Body of pancreas (tissue), 4 donors: ENCODE results near the gene VEGFB. TPM values are rescaled to one million over a fixed set of nuclear protein-coding genes. Genes with fewer than 3 reads are reported as not detected.

Source experiments
- ATAC-seq: fragments of 150-250 bp; one replicate; pipeline ENCODE4 v1.9.1; 2016
- DNase-seq, 4 donors: peaks; one replicate each; pipeline ENCODE4 v3.0.0-alpha.2; 2019
- H3K27ac ChIP-seq, 4 donors: fragments of 200-600 bp; sonication (generic); 1 replicate in 3 of 4; 2 replicates in 1 of 4; pipeline versions ENCODE4 v1.5.1 to v1.6.1; 2016 to 2019; ENCODE audit warnings: mild to moderate bottlenecking in 1 of 4, mixed read lengths in 1 of 4, moderate library complexity in 1 of 4
- H3K27me3 ChIP-seq, 2 donors: fragments of 200-600 bp; sonication (generic); one replicate each; pipeline ENCODE4 v1.6.0; 2016; ENCODE audit warnings: mild to moderate bottlenecking in 1 of 2
- H3K36me3 ChIP-seq, 2 donors: fragments of 200-600 bp; sonication (generic); replicated peaks in 1 of 2; 2 replicates each; pipeline ENCODE4 v1.5.1; 2016; ENCODE audit warnings: low read depth in 2 of 2; ENCODE audit not compliant: insufficient read depth in 1 of 2
- H3K4me1 ChIP-seq: fragments of 200-600 bp; sonication (generic); one replicate; pipeline ENCODE4 v1.6.0; 2016
- H3K4me3 ChIP-seq, 2 donors: fragments of 200-600 bp; sonication (generic); 1 replicate in 1 of 2; 2 replicates in 1 of 2; pipeline ENCODE4 v1.5.1; 2016 to 2019
- H3K9me3 ChIP-seq, 3 donors: fragments of 200-600 bp; sonication (generic); 1 replicate in 2 of 3; 2 replicates in 1 of 3; pipeline ENCODE4 v1.5.1; 2016
- POLR2A ChIP-seq, 3 donors: fragments of 450-650 bp; IDR thresholded peaks; one replicate each; pipeline ENCODE4 v1.6.1; 2016; ENCODE audit warnings: antibody characterized with exemption in 3 of 3, mild to moderate bottlenecking in 2 of 3
- WGBS, 2 donors: methylation state at CpG; one replicate each; pipeline ENCODE4 v1.1.5; 2017; 5-methylcytosine and 5-hydroxymethylcytosine counted together
- intact Hi-C: fragments of 100-400 bp; cut with DNase I; formaldehyde crosslinking; loops from one replicate; pipeline ENCODE4 v1.15.1; 2023
- total RNA-seq, 2 donors: library from RNA; depleted of rRNA; stranded (reverse); fragments of >200 nt; gene quantifications; one replicate each; pipeline ENCODE4 v1.1.0, GENCODE V29; 2016
- TF ChIP-seq, protein P1 (sequence below), 7 experiments: fragments of 450-650 bp in 4 of 7; fragments of 200-600 bp in 3 of 7; sonication (generic) in 3 of 7; IDR thresholded peaks; one replicate each; pipeline ENCODE4 v1.5.1; 2016 to 2019; ENCODE audit warnings: antibody characterized with exemption in 7 of 7

The VEGFB gene
- total RNA-seq, 2 donors from 2014 or later, result 32.4 to 108 TPM

DNA sequence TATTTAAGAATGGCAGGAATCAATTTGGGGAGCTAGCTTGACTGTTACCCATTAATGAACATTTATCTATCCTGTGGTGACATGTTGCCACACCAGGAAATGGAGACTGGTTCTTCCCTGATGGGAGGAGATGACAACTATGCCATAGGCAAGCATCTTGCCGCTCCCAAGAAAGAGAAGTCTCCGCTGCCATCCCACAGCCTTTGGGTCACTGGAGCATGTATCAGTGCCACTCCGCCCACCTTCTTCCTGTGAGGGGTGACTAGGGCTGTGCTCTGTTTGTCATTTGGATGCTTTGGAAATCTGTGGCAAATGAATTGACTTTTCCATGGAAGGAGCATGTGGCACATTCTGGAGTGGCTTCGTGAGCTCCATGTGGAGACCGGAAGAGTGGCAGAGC, 42.0 kb upstream of the VEGFB start:
- H3K9me3 ChIP-seq, result no peaks in the 10 kb centered on the region
- no peaks in the 10 kb centered on the region for H3K27me3 ChIP-seq
- no peak overlapping the region for H3K27ac ChIP-seq
- H3K4me3 ChIP-seq, result no peak overlapping the region
- WGBS, 2 donors, result 85 to 90% methylated on average over 5 of the region's 5 CpGs
- H3K36me3 ChIP-seq, result peaks cover 5 to 33% of the 10 kb centered on the region in 2 donors
- ATAC-seq (no peak), DNase-seq (no peak)
- TF ChIP-seq POLR2A (IDR thresholded peaks at IDR 0.05), result no peak
- TF ChIP-seq, protein P1, sequence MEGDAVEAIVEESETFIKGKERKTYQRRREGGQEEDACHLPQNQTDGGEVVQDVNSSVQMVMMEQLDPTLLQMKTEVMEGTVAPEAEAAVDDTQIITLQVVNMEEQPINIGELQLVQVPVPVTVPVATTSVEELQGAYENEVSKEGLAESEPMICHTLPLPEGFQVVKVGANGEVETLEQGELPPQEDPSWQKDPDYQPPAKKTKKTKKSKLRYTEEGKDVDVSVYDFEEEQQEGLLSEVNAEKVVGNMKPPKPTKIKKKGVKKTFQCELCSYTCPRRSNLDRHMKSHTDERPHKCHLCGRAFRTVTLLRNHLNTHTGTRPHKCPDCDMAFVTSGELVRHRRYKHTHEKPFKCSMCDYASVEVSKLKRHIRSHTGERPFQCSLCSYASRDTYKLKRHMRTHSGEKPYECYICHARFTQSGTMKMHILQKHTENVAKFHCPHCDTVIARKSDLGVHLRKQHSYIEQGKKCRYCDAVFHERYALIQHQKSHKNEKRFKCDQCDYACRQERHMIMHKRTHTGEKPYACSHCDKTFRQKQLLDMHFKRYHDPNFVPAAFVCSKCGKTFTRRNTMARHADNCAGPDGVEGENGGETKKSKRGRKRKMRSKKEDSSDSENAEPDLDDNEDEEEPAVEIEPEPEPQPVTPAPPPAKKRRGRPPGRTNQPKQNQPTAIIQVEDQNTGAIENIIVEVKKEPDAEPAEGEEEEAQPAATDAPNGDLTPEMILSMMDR (IDR thresholded peaks at IDR 0.05), result no peak
- peaks cover 9% of the 10 kb centered on the region for H3K4me1 ChIP-seq
- intact Hi-C loops, result no loop called here

DNA sequence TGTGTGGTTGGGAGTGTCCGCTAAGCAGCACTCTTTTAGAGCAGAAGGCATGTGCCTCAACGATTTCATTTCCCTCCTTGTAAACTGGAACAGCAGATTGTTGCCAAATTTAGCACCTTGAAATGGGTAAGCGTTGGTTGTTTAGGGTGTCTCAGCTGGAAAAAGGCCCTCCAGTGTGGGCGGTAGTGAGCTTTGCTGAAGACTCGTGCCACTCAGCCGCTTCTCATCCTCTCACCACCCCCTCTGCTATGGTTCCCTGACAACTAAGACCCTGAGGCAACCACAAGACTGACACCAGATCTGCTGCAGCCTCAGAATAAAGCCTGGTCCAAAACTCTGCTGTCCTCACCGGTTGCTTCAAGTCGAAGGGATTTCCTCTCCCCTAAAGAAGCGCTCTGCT, 37.8 kb upstream of the VEGFB start:
- no peak overlapping the region for H3K4me3 ChIP-seq
- DNase-seq (no peak), ATAC-seq (no peak)
- no peaks in the 10 kb centered on the region for H3K9me3 ChIP-seq
- intact Hi-C loops, result no loop called here
- no peaks in the 10 kb centered on the region for H3K27me3 ChIP-seq
- peaks cover 5 to 49% of the 10 kb centered on the region in 2 donors for H3K36me3 ChIP-seq
- no peaks in the 10 kb centered on the region for H3K4me1 ChIP-seq
- H3K27ac ChIP-seq, result no peak overlapping the region
- WGBS, 2 donors, result 78 to 85% methylated on average over 3 to 9 of the region's 9 CpGs
- TF ChIP-seq POLR2A (IDR thresholded peaks at IDR 0.05), result no peak
- TF ChIP-seq, protein P1 (IDR thresholded peaks at IDR 0.05), result no peak

DNA sequence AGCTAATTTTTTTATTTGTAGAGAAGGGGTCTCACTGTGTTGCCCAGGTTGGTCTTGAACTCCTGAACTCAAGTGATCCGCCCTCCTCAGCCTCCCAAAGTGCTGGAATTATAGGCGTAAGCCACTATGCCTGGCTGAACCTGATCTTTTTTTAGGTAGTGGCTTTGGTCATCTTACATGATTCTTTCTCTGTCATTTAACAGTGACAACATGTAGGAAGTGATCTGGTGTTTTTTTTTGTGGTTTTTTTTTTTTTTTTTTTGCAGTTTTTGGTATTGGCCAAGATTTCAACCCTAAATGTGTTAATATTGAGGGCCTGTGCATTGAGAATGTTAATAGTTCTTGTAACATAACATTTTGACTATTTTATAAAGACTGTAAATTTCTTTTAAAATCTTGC, 35.9 kb upstream of the VEGFB start:
- H3K4me1 ChIP-seq, result no peaks in the 10 kb centered on the region
- TF ChIP-seq, protein P1 (IDR thresholded peaks at IDR 0.05), result no peak
- TF ChIP-seq POLR2A (IDR thresholded peaks at IDR 0.05), result no peak
- no peak for DNase-seq
- no peak overlapping the region for H3K27ac ChIP-seq
- H3K9me3 ChIP-seq, result no peaks in the 10 kb centered on the region
- no peak overlapping the region for H3K4me3 ChIP-seq
- H3K36me3 ChIP-seq, result peaks cover 11 to 56% of the 10 kb centered on the region in 2 donors
- H3K27me3 ChIP-seq, result no peaks in the 10 kb centered on the region
- ATAC-seq, result no peak
- 97 to 100% methylated on average over 2 of the region's 2 CpGs for WGBS, 2 donors
- intact Hi-C loops, result no loop called here

DNA sequence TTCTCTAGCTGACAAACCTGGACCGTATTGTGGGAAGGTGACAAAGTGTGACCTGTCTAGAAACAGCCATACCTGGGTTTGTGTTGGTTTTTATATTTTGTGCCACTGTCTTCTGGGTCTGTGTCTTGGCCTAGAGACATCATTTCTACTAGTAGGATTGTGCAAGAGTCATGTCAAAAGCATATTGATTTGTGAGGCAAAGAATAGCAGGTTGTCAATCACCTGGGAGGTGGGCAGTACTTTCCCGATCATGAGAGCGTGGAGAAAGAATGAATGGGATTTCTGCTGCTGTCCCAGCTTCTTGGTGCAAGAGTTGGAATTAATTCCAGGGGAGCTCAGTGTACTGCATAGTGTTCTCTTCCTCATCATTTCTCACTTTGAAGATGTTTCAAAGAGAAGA, 32.8 kb upstream of the VEGFB start:
- Histone ChIP-seq H3K4me1 (peaks cover 9% of the 10 kb centered on the region), H3K27me3 (no peaks in the 10 kb centered on the region), H3K9me3 (no peaks in the 10 kb centered on the region), H3K36me3 (peaks cover 12 to 39% of the 10 kb centered on the region in 2 donors), H3K27ac (no peak overlapping the region), H3K4me3 (no peak overlapping the region)
- DNase-seq (no peak), ATAC-seq (no peak)
- TF ChIP-seq, protein P1 (IDR thresholded peaks at IDR 0.05), result no peak
- no peak for TF ChIP-seq POLR2A (IDR thresholded peaks at IDR 0.05)
- WGBS, 2 donors, result 66 to 76% methylated on average over 3 of the region's 3 CpGs
- intact Hi-C loops, result no loop called here

DNA sequence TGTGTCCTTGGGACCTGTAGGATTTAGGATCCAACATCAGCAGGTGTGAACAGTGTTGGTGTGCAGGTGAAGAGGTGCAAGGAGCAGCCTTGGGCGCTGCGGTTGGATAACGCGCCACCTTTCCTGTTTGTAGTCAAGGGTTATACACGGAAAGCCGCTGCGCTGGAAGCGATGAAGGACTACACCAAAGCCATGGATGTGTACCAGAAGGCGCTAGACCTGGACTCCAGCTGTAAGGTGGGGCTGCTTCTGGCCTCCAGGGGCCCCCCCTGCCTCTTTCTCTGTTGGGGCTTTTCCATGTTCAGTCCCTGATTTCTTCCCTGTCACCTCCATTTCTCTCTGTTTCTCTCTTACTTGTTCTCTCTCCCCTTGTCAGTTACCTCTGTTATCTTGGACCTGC, 31.4 kb upstream of the VEGFB start:
- peaks cover 12 to 29% of the 10 kb centered on the region in 2 donors for H3K36me3 ChIP-seq
- no peak for TF ChIP-seq POLR2A (IDR thresholded peaks at IDR 0.05)
- TF ChIP-seq, protein P1 (IDR thresholded peaks at IDR 0.05), result no peak
- no peak overlapping the region for H3K4me3 ChIP-seq
- peaks cover 9% of the 10 kb centered on the region for H3K4me1 ChIP-seq
- no peaks in the 10 kb centered on the region for H3K9me3 ChIP-seq
- no peaks in the 10 kb centered on the region for H3K27me3 ChIP-seq
- no peak for ATAC-seq
- WGBS, 2 donors, result 90 to 94% methylated on average over 6 to 9 of the region's 9 CpGs
- no peak overlapping the region for H3K27ac ChIP-seq
- intact Hi-C loops, result no loop called here
- DNase-seq, result no peak
